SK-N-SH treated with all-trans-retinoic acid at 6 μM for 48 hours (cell line): ENCODE data around the gene ITIH2.
"Not testable (repeated sequence)": the region's sequence is repeated elsewhere in the genome, so short reads cannot be mapped to it uniquely, and the experiment has no call there.

Experiments
- ATAC-seq: fragments of 200-7000 bp; cut with Tn5 transposase; 3 replicates; pipeline ENCODE4 v1.9.1; 2020; ENCODE audit warnings: mild to moderate bottlenecking, moderate library complexity
- ARNTL ChIP-seq: fragments of 450-650 bp; formaldehyde crosslinking; IDR thresholded peaks from 2 replicates; pipeline ENCODE4 v1.5.0; 2020; ENCODE audit warnings: low read depth, mild to moderate bottlenecking, moderate library complexity, borderline replicate concordance
- BACH2 ChIP-seq: fragments of 250-450 bp; sonication (Bioruptor Pico); IDR thresholded peaks from 2 replicates; pipeline ENCODE4 v1.9.0; 2021; ENCODE audit warnings: mild to moderate bottlenecking, borderline replicate concordance
- CREB5 ChIP-seq: fragments of 250-450 bp; sonication (Bioruptor Pico); IDR thresholded peaks from 2 replicates; pipeline ENCODE4 v1.5.1; 2020; ENCODE audit warnings: low read depth, mild to moderate bottlenecking, moderate library complexity
- CSDC2 ChIP-seq: fragments of 250-450 bp; sonication (Bioruptor Pico); IDR thresholded peaks from 2 replicates; pipeline ENCODE4 v1.5.0; 2020; ENCODE audit warnings: mild to moderate bottlenecking, moderate library complexity
- ESRRG ChIP-seq: fragments of 250-450 bp; sonication (Bioruptor Pico); IDR thresholded peaks from 2 replicates; pipeline ENCODE4 v1.6.1; 2021; ENCODE audit warnings: mild to moderate bottlenecking
- GLIS3 ChIP-seq: fragments of 250-450 bp; sonication (Bioruptor Pico); IDR thresholded peaks from 2 replicates; pipeline ENCODE4 v1.5.0; 2020; ENCODE audit warnings: mild to moderate bottlenecking, moderate library complexity
- ISL1 ChIP-seq: fragments of 250-450 bp; sonication (Bioruptor Pico); IDR thresholded peaks from 2 replicates; pipeline ENCODE4 v2.1.2; 2022; ENCODE audit warnings: mild to moderate bottlenecking, moderate library complexity
- OSR1 ChIP-seq: fragments of 250-450 bp; sonication (Bioruptor Pico); IDR thresholded peaks from 2 replicates; pipeline ENCODE4 v1.8.0; 2022; ENCODE audit warnings: moderate library complexity, mild to moderate bottlenecking, inconsistent platforms
- PATZ1 ChIP-seq: fragments of 250-450 bp; sonication (Bioruptor Pico); IDR thresholded peaks from 2 replicates; pipeline ENCODE4 v1.8.0; 2020; ENCODE audit warnings: mild to moderate bottlenecking, moderate library complexity, borderline replicate concordance
- POU6F1 ChIP-seq: fragments of 250-450 bp; sonication (Bioruptor Pico); IDR thresholded peaks from 2 replicates; pipeline ENCODE4 v1.8.0; 2021; ENCODE audit warnings: low read depth, mild to moderate bottlenecking, moderate library complexity, borderline replicate concordance
- PPARA ChIP-seq: fragments of 250-450 bp; sonication (Bioruptor Pico); IDR thresholded peaks from 2 replicates; pipeline ENCODE4 v1.5.0; 2020; ENCODE audit warnings: mild to moderate bottlenecking, borderline replicate concordance
- RARB ChIP-seq: fragments of 250-450 bp; sonication (Bioruptor Pico); IDR thresholded peaks from 2 replicates; pipeline ENCODE4 v1.8.0; 2021; ENCODE audit warnings: mild to moderate bottlenecking, moderate library complexity
- TOX ChIP-seq: fragments of 250-450 bp; sonication (Bioruptor Pico); IDR thresholded peaks from 2 replicates; pipeline ENCODE4 v1.8.0; 2021; ENCODE audit warnings: mild to moderate bottlenecking, moderate library complexity, borderline replicate concordance
- TSHZ2 ChIP-seq: fragments of 250-450 bp; sonication (Bioruptor Pico); IDR thresholded peaks from 2 replicates; pipeline ENCODE4 v1.5.0; 2020; ENCODE audit warnings: mild to moderate bottlenecking, moderate library complexity
- ZC3H10 ChIP-seq: fragments of 250-450 bp; sonication (Bioruptor Pico); IDR thresholded peaks from 2 replicates; pipeline ENCODE4 v1.5.1; 2021; ENCODE audit warnings: mild to moderate bottlenecking, moderate library complexity
- ZFP3 ChIP-seq: fragments of 250-450 bp; sonication (Bioruptor Pico); IDR thresholded peaks from 2 replicates; pipeline ENCODE4 v1.5.0; 2020; ENCODE audit warnings: mild to moderate bottlenecking, moderate library complexity
- ZFP30 ChIP-seq: fragments of 450-650 bp; formaldehyde crosslinking; IDR thresholded peaks from 2 replicates; pipeline ENCODE4 v1.5.0; 2022; ENCODE audit warnings: mild to moderate bottlenecking, moderate library complexity
- ZNF565 ChIP-seq: fragments of 450-650 bp; formaldehyde crosslinking; conservative IDR thresholded peaks from 2 replicates; pipeline ENCODE4 v1.5.0; 2020; ENCODE audit warnings: low read depth, mild to moderate bottlenecking, moderate library complexity
- ZNF8 ChIP-seq: fragments of 450-650 bp; formaldehyde crosslinking; IDR thresholded peaks from 2 replicates; pipeline ENCODE4 v1.5.0; 2020; ENCODE audit warnings: mild to moderate bottlenecking, moderate library complexity

Gene ITIH2

GRCh38 chr10:7707858-7708622 is 4.9 kb downstream of the ITIH2 start:
- no peak for ATAC-seq
- no peak for TF ChIP-seq ZNF8 (CRISPR knock-in tag)

GRCh38 chr10:7708832-7709231 is 5.7 kb downstream of the ITIH2 start:
- ATAC-seq = no peak
- no peak for TF ChIP-seq OSR1 (CRISPR knock-in tag)
- TF ChIP-seq ZFP3 = no peak
- no peak for TF ChIP-seq ZNF565 (CRISPR knock-in tag)
- TF ChIP-seq PATZ1 (CRISPR knock-in tag) = no peak
- no peak for TF ChIP-seq PPARA (CRISPR knock-in tag)
- TF ChIP-seq ARNTL = no peak
- TF ChIP-seq ESRRG (CRISPR knock-in tag) = no peak
- TF ChIP-seq RARB (CRISPR knock-in tag) = no peak
- TF ChIP-seq ZNF8 (CRISPR knock-in tag) = no peak
- no peak for TF ChIP-seq TOX

GRCh38 chr10:7710446-7710845 is 7.3 kb downstream of the ITIH2 start:
- no peak for TF ChIP-seq ZNF565 (CRISPR knock-in tag)
- no peak for TF ChIP-seq PATZ1 (CRISPR knock-in tag)
- no peak for TF ChIP-seq BACH2
- TF ChIP-seq ZFP3 = no peak
- TF ChIP-seq TSHZ2 (CRISPR knock-in tag) = no peak
- TF ChIP-seq GLIS3 (CRISPR knock-in tag) = no peak
- no peak for TF ChIP-seq CSDC2 (CRISPR knock-in tag)
- no peak for TF ChIP-seq OSR1 (CRISPR knock-in tag)
- no peak for TF ChIP-seq ESRRG (CRISPR knock-in tag)
- TF ChIP-seq CREB5 = no peak
- ATAC-seq = no peak

- not testable (repeated sequence) for ATAC-seq
Measured at GRCh38 chr10:7711075-7711474, 8.0 kb downstream of the ITIH2 start.

GRCh38 chr10:7715515-7715914 is 12.4 kb downstream of the ITIH2 start:
- no peak for ATAC-seq
- no peak for TF ChIP-seq ZC3H10 (CRISPR knock-in tag)
- no peak for TF ChIP-seq ZFP30 (CRISPR knock-in tag)
- no peak for TF ChIP-seq BACH2
- no peak for TF ChIP-seq POU6F1 (CRISPR knock-in tag)
- no peak for TF ChIP-seq ZNF8 (CRISPR knock-in tag)
- TF ChIP-seq ZFP3 = no peak
- no peak for TF ChIP-seq PATZ1 (CRISPR knock-in tag)
- no peak for TF ChIP-seq RARB (CRISPR knock-in tag)
- TF ChIP-seq PPARA (CRISPR knock-in tag) = no peak
- TF ChIP-seq TSHZ2 (CRISPR knock-in tag) = no peak
- TF ChIP-seq ISL1 (CRISPR knock-in tag) = no peak
